ENCODE data around the gene EEFSEC. TPM values are rescaled to one million over a fixed set of nuclear protein-coding genes. Genes with fewer than 3 reads are reported as not detected.

EEFSEC gene
- total RNA-seq, 1 experiment from 2014 or later: 9.5 TPM

DNA sequence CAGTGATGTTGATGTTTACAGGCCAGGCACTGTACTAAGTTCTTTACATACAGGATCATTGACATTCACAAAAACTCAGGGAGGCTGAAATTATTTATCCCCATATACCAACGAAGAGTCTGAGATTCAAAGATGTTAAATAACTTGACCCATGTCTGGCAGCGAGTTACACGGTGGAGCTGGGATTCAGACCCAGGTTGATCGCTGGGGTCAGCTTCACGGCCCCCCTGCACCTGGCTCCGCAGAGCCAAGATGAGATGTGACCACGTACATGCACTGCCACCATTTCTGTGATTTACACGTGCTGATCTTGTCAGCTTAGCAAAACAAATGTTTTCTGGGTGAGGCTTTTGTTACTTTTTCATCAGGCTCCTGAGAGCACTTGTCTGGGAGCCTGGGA lies 109.8 kb downstream of the EEFSEC start:
- Histone ChIP-seq H2BK5ac (ENCODE audit: insufficient read length, low read length) (no peak overlapping the region), H3K9me3 (ENCODE audit: control insufficient read depth, low read depth, low read length) (no peaks in the 10 kb centered on the region), H3K56ac (ENCODE audit: insufficient read length, low read depth, low read length) (no peak overlapping the region), H3K79me2 (ENCODE audit: insufficient read depth, low read length) (no peaks in the 10 kb centered on the region), H4K20me1 (ENCODE audit: control insufficient read depth, insufficient read depth, insufficient read length) (no peaks in the 10 kb centered on the region), H3K18ac (ENCODE audit: insufficient read length, low read depth, low read length) (no peak overlapping the region), H2AK5ac (ENCODE audit: insufficient read length, low read length) (no peak overlapping the region), H2BK120ac (ENCODE audit: low read depth, low read length, poor library complexity, severe bottlenecking) (no peak overlapping the region), H3K23me2 (ENCODE audit: insufficient read length, low read depth, low read length, poor library complexity, severe bottlenecking) (no peaks in the 10 kb centered on the region), H3T11ph (ENCODE audit: low read length) (no peak overlapping the region), H2BK12ac (ENCODE audit: insufficient read length, low read depth, low read length) (no peak overlapping the region), H3K14ac (ENCODE audit: insufficient read depth, low read length) (no peak overlapping the region), H4K91ac (ENCODE audit: insufficient read length, low read depth, low read length) (no peak overlapping the region), H3K23ac (ENCODE audit: insufficient read length, low read depth, low read length) (no peak overlapping the region), H3K27me3 (ENCODE audit: insufficient read depth, low read length) (no peaks in the 10 kb centered on the region), H2AFZ (ENCODE audit: low read length) (no peak overlapping the region), H4K5ac (ENCODE audit: insufficient read length, low read depth, low read length) (no peak overlapping the region), H3K4me1 (ENCODE audit: insufficient read depth, low read length) (no peaks in the 10 kb centered on the region), H3K27ac (ENCODE audit: insufficient read length, low read depth, low read length) (no peak overlapping the region), H3K79me1 (ENCODE audit: insufficient read depth, low read depth, low read length, poor library complexity, severe bottlenecking) (no peaks in the 10 kb centered on the region), H2BK15ac (ENCODE audit: low read depth, low read length) (no peak overlapping the region), H2BK20ac (ENCODE audit: low read depth, low read length, poor library complexity, severe bottlenecking) (no peak overlapping the region), H3K4ac (ENCODE audit: low read depth, low read length) (no peak overlapping the region), H3K9ac (ENCODE audit: extremely low read depth, insufficient read length, low read length) (no peak overlapping the region), H3K4me2 (ENCODE audit: insufficient read depth, insufficient read length, low read length) (no peak overlapping the region), H4K8ac (replicated peaks; ENCODE audit: insufficient read length, low read depth, low read length) (no peak overlapping the region)
- TF ChIP-seq, protein P1, sequence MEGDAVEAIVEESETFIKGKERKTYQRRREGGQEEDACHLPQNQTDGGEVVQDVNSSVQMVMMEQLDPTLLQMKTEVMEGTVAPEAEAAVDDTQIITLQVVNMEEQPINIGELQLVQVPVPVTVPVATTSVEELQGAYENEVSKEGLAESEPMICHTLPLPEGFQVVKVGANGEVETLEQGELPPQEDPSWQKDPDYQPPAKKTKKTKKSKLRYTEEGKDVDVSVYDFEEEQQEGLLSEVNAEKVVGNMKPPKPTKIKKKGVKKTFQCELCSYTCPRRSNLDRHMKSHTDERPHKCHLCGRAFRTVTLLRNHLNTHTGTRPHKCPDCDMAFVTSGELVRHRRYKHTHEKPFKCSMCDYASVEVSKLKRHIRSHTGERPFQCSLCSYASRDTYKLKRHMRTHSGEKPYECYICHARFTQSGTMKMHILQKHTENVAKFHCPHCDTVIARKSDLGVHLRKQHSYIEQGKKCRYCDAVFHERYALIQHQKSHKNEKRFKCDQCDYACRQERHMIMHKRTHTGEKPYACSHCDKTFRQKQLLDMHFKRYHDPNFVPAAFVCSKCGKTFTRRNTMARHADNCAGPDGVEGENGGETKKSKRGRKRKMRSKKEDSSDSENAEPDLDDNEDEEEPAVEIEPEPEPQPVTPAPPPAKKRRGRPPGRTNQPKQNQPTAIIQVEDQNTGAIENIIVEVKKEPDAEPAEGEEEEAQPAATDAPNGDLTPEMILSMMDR (conservative IDR thresholded peaks at IDR 0.05): no peak
- Mint-ChIP-seq H3K27ac (no peak overlapping the region), H3K36me3 (ENCODE audit: insufficient read depth in 1 of 3, low read depth in 3 of 3) (peaks cover 10 to 16% (median 16%) of the 10 kb centered on the region in 3 experiments; a peak in 5 of 7 replicates), H3K4me1 (peaks cover 8 to 13% of the 10 kb centered on the region in 2 experiments), H3K27me3 (ENCODE audit: low read depth) (no peaks in the 10 kb centered on the region), H3K9me3 (peaks cover 12 to 18% of the 10 kb centered on the region in 2 experiments), H3K4me3 (no peak overlapping the region)
- peak; percentile 6 for DNase-seq
- no CpG with 5 or more reads among the region's 8 CpGs for WGBS (ENCODE audit: extremely low coverage, insufficient read length, low lambda C conversion rate)
